AG04449 (cell line): Measurements from ENCODE around the gene LCN2.
A peak's percentile ranks its signal among the peaks of the same experiment; 100 is the strongest.
"Not testable (repeated sequence)": the region's sequence is repeated elsewhere in the genome, so short reads cannot be mapped to it uniquely, and the experiment has no call there.

Experiments used
- CTCF ChIA-PET: fragments of 350-600 bp; formaldehyde crosslinking; extraction: SDS; loops from one replicate; lab custom pipeline; 2021; ENCODE audit warnings: antibody characterized with exemption; lab: Yijun Ruan, JAX
- POLR2A ChIA-PET: fragments of 400-600, 350-600 bp; formaldehyde crosslinking; extraction: SDS; loops from one replicate; lab custom pipeline; 2020; ENCODE audit warnings: antibody characterized with exemption, inconsistent platforms; lab: Yijun Ruan, JAX
- DNase-seq: peaks from one replicate; pipeline ENCODE4 v3.0.0-alpha.2; 2010; ENCODE audit warnings: low read depth, low spot score
- H3K4me3 ChIP-seq: 2 replicates; pipeline ENCODE4 v1.5.1; 2011; ENCODE audit warnings: low read depth, mild to moderate bottlenecking, control low read depth, low read length
- CTCF ChIP-seq: IDR thresholded peaks from one replicate; pipeline ENCODE4 v1.5.1; 2011; ENCODE audit warnings: mild to moderate bottlenecking, moderate library complexity, low read length, control low read depth, inconsistent platforms; ENCODE audit not compliant: insufficient read depth; ENCODE audit errors: missing control alignments

LCN2 gene

GRCh38 chr9:128124873-128125579 is 24.2 kb upstream of the LCN2 start:
- no peak for DNase-seq
- ChIA-PET POLR2A (no interaction called here), CTCF (interaction anchor here (0.6 to 6.8 kb wide), 30 partner anchors 9 to 323 kb away, joined by 3 to 112 read pairs (median 4); partner anchors contain the start of gene DPM2)
- no peak overlapping the region for H3K4me3 ChIP-seq
- TF ChIP-seq CTCF = peak; percentile 70

- ChIA-PET CTCF (interaction anchor here (0.6 to 6.8 kb wide), 20 partner anchors 10 to 705 kb away, joined by 3 to 112 read pairs (median 4); partner anchors contain the start of gene DPM2), POLR2A (interaction anchor here (1.3 kb wide), 1 partner anchor 9 kb away, joined by 3 read pairs; no protein-coding TSS in a partner anchor)
- no peak for DNase-seq
- H3K4me3 ChIP-seq = peak overlapping the region; percentile 31
- no peak for TF ChIP-seq CTCF
These were observed 23.5 kb upstream of the LCN2 start for GRCh38 chr9:128125580-128126354.

GRCh38 chr9:128127568-128127989 is 21.7 kb upstream of the LCN2 start, which contains the start of gene PTGES2:
TSS of gene PTGES2 (minus strand) at chr9:128127729. CDS start at chr9:128127717, 12 bp downstream.
- peak within 1 kb of the TSS; percentile 95 for H3K4me3 ChIP-seq
- ChIA-PET CTCF (interaction anchor here (1.5 to 6.8 kb wide), 3 partner anchors 12 to 185 kb away, joined by 4 to 112 read pairs (median 6); no protein-coding TSS in a partner anchor), POLR2A (interaction anchor here (0.9 kb wide), 1 partner anchor 9 kb away, joined by 5 read pairs; no protein-coding TSS in a partner anchor)
- no peak for DNase-seq
- no peak for TF ChIP-seq CTCF

GRCh38 chr9:128127990-128128835 is 21.0 kb upstream of the LCN2 start:
- H3K4me3 ChIP-seq = peak overlapping the region; percentile 95
- peak; percentile 42 for DNase-seq
- ChIA-PET POLR2A (interaction anchor here (0.6 to 0.9 kb wide), 4 partner anchors 9 to 47 kb away, joined by 3 to 5 read pairs (median 4); no protein-coding TSS in a partner anchor), CTCF (interaction anchor here (0.8 to 6.8 kb wide), 13 partner anchors 8 to 185 kb away, joined by 3 to 112 read pairs (median 4); no protein-coding TSS in a partner anchor)
- TF ChIP-seq CTCF = no peak

- ChIA-PET CTCF (interaction anchor here (0.8 to 6.8 kb wide), 15 partner anchors 8 to 186 kb away, joined by 3 to 112 read pairs (median 4); no protein-coding TSS in a partner anchor), POLR2A (interaction anchor here (0.7 kb wide), 1 partner anchor 29 kb away, joined by 3 read pairs; no protein-coding TSS in a partner anchor)
- no peak for DNase-seq
- peak overlapping the region; percentile 95 for H3K4me3 ChIP-seq
- no peak for TF ChIP-seq CTCF
These were observed 20.2 kb upstream of the LCN2 start for GRCh38 chr9:128128836-128129590.

GRCh38 chr9:128129976-128130590 is 19.2 kb upstream of the LCN2 start:
- CTCF ChIA-PET = interaction anchor here (1.2 to 6.8 kb wide), 4 partner anchors 14 to 45 kb away, joined by 3 to 112 read pairs (median 4); no protein-coding TSS in a partner anchor
- POLR2A ChIA-PET, H3K4me3 ChIP-seq, DNase-seq: not testable (repeated sequence)

GRCh38 chr9:128130651-128131050 is 18.6 kb upstream of the LCN2 start:
- CTCF ChIA-PET = interaction anchor here (1.1 to 6.8 kb wide), 4 partner anchors 13 to 44 kb away, joined by 3 to 112 read pairs (median 4); no protein-coding TSS in a partner anchor
- DNase-seq, POLR2A ChIA-PET, H3K4me3 ChIP-seq: not testable (repeated sequence)
